ENCODE data around the gene OCRL.
"Not testable (repeated sequence)": the region's sequence is repeated elsewhere in the genome, so short reads cannot be mapped to it uniquely, and the experiment has no call there.

Gene OCRL

DNA sequence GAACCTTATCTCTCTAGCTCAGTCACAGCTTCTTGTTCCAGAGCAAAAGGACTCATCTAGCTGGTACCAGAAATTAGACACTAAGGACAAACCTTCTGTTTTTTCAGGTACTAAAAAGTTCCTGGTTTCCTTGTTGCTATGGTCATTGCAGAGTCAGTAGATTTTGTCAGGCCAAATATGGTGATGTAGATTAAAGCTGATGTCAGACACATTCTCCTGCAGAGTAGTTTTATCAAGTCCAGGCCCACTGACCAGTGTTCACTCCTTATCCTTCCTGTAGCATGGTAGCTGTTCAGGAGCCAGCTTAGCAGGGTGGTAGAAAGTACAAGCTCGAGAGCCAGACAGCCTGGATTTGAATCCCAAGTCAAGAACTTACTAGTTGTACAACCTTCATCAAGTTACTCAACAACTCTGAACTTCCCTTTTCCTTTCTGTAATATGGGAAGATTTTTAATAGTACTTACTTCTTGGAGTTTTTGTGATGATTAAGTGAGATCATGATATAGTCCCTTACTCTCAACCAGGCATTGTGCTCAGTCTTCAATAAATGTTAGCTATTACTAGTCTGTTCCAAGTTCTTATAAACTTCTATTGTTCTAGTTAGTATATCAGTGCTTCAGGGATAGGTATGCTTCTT is 17.9 kb downstream of the OCRL start:
- no peak for FAIRE-seq
- TF ChIP-seq TAF1 (IDR thresholded peaks at IDR 0.05; ENCODE audit: low read depth, low read length) (no peak), POU2F2 (IDR thresholded peaks at IDR 0.05; ENCODE audit: low read depth, low read length) (no peak), POLR2AphosphoS5 (IDR thresholded peaks at IDR 0.05; ENCODE audit: low read depth, low read length) (no peak), PAX5 (IDR thresholded peaks at IDR 0.05; ENCODE audit: insufficient read depth, low read length, severe bottlenecking) (no peak), POLR2A (IDR thresholded peaks at IDR 0.05; ENCODE audit: low read depth, low read length) (no peak), SPI1 (IDR thresholded peaks at IDR 0.05; ENCODE audit: low read depth, low read length) (no peak)
- DNase-seq (ENCODE audit: insufficient read length, low spot score): no peak

DNA sequence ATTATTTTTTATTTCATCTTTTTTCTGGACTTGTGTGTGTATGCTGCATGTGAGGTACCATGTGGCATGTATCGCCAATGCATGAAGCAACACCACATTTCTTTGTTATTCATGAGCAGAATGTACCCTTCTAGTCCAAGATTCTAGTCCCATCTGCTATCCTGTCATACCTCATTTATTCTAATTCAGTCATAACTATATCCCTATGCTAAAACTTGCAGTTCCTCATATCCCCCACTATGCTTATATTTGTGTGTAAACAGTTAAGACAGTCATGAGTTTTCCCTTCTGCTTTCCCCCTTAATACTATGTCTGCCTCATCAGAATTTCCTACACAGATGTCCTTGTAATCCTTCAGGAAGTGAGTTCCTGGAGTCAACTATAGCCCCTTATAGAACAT is 19.7 kb downstream of the OCRL start:
- DNase-seq (ENCODE audit: insufficient read length, low spot score): no peak
- FAIRE-seq: no peak
- TF ChIP-seq POU2F2 (IDR thresholded peaks at IDR 0.05; ENCODE audit: low read depth, low read length): no peak
- TF ChIP-seq POLR2A (IDR thresholded peaks at IDR 0.05; ENCODE audit: low read depth, low read length): no peak
- TF ChIP-seq POLR2AphosphoS5 (IDR thresholded peaks at IDR 0.05; ENCODE audit: low read depth, low read length): no peak

DNA sequence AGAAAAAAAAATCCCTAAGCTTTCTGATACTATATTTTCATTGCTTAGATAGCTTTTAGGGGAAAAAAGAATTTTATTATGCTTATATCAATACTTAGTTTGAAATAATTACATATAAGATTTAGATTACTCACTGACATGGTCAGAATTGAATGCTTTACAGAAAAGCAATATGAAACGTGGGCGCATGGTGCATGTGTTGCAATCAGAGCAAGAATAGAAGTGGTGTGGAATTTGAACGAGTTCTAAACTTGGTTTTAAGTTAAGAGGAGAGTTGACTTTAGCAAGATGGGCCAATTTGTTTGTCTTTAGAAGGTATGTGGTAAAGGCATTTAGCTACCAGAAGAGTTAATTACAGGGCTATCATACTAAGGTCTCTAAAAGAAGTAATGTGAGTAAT is 21.4 kb downstream of the OCRL start:
- TF ChIP-seq TAF1 (IDR thresholded peaks at IDR 0.05; ENCODE audit: low read depth, low read length) (no peak), POLR2A (IDR thresholded peaks at IDR 0.05; ENCODE audit: low read depth, low read length) (no peak), PAX5 (IDR thresholded peaks at IDR 0.05; ENCODE audit: insufficient read depth, low read length, severe bottlenecking) (no peak), POLR2AphosphoS5 (IDR thresholded peaks at IDR 0.05; ENCODE audit: low read depth, low read length) (no peak)
- FAIRE-seq: no peak
- no peak for DNase-seq (ENCODE audit: insufficient read length, low spot score)

DNA sequence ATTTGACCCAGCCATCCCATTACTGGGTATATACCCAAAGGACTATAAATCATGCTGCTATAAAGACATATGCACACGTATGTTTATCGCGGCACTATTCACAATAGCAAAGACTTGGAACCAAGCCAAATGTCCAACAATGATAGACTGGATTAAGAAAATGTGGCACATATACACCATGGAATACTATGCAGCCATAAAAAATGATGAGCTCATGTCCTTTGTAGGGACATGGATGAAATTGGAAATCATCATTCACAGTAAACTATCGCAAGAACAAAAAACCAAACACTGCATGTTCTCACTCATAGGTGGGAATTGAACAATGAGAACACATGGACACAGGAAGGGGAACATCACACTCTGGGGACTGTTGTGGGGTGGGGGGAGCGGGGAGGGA is 24.3 kb downstream of the OCRL start:
- not testable (repeated sequence) for FAIRE-seq; DNase-seq (ENCODE audit: insufficient read length, low spot score)

DNA sequence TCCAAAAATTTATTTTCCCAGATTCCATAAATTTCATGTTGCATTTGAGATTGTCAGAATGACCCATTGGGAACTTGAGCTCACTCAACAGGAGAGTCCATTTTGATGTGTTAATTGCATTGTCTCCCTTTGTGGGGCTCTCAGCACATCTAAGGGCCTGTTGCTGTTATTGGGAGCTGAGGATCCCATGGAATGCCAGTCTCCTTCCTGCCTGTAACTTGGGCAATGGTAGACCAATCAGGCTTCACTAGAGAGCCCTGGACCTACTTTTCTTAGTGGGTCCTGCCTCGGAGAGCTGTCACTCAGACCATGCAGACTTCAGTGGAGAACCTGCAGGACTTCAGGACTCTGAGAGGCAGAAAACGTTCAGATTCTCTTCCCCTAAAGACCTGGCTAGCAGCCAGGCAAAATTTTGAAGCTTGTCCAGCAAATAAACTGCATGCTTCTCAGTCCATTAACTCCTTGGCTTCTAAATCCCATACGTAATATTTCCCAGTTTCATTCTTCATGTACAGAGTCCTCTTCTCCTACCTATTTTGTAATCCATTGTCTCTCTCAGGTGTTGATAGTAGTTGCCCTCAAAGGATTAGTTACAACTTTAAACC is 25.1 kb downstream of the OCRL start:
- no peak for TF ChIP-seq POU2F2 (IDR thresholded peaks at IDR 0.05; ENCODE audit: low read depth, low read length)
- no peak for TF ChIP-seq PAX5 (IDR thresholded peaks at IDR 0.05; ENCODE audit: insufficient read depth, low read length, severe bottlenecking)
- TF ChIP-seq POLR2A (IDR thresholded peaks at IDR 0.05; ENCODE audit: low read depth, low read length): no peak
- TF ChIP-seq POLR2AphosphoS5 (IDR thresholded peaks at IDR 0.05; ENCODE audit: low read depth, low read length): no peak
- no peak for TF ChIP-seq TAF1 (IDR thresholded peaks at IDR 0.05; ENCODE audit: low read depth, low read length)
- no peak for TF ChIP-seq SPI1 (IDR thresholded peaks at IDR 0.05; ENCODE audit: low read depth, low read length)
- FAIRE-seq (no peak), DNase-seq (ENCODE audit: insufficient read length, low spot score) (no peak)

DNA sequence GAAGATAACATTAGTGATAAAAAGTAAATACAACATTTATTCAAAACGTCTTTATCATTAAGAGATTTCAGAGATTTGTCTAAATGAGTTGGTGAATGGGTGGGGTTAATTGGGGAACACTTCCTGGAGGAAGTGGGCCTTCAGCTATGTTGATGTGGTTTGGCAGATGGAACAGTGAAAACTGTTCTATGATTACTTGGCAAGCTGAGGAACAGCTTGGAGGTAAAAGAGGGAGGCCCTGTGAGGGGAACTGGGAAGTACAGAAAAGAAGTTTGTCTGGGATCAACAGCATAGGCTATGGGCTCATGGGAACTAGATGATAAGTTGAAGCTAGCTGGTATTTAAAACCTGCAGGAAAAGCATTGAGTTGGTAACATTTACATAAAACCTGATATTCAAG is 26.0 kb downstream of the OCRL start:
- TF ChIP-seq POLR2AphosphoS5 (IDR thresholded peaks at IDR 0.05; ENCODE audit: low read depth, low read length): no peak
- no peak for TF ChIP-seq PAX5 (IDR thresholded peaks at IDR 0.05; ENCODE audit: insufficient read depth, low read length, severe bottlenecking)
- TF ChIP-seq SPI1 (IDR thresholded peaks at IDR 0.05; ENCODE audit: low read depth, low read length): no peak
- no peak for TF ChIP-seq TAF1 (IDR thresholded peaks at IDR 0.05; ENCODE audit: low read depth, low read length)
- TF ChIP-seq POLR2A (IDR thresholded peaks at IDR 0.05; ENCODE audit: low read depth, low read length): no peak
- TF ChIP-seq POU2F2 (IDR thresholded peaks at IDR 0.05; ENCODE audit: low read depth, low read length): no peak
- no peak for FAIRE-seq
- DNase-seq (ENCODE audit: insufficient read length, low spot score): no peak

DNA sequence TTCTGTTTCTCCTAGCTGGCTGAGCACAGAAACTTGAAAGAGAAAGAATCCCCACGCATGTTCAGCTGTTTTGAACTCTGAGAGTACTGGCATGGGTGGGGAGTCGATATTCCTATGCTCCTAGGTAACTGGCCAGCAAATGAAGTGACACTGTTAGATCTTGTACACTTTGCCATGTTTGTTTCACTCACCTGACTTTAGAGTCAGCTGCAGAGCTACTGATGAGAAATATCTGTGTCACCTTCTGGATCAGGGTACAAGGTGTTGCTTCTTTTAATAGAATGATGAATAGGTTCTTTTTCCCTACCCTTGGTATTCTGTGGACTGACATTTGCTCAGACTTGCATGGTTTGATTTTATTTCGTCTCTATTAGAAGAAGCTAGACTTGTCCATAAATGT is 28.3 kb downstream of the OCRL start:
- TF ChIP-seq TAF1 (IDR thresholded peaks at IDR 0.05; ENCODE audit: low read depth, low read length) (no peak), SPI1 (IDR thresholded peaks at IDR 0.05; ENCODE audit: low read depth, low read length) (no peak), POU2F2 (IDR thresholded peaks at IDR 0.05; ENCODE audit: low read depth, low read length) (no peak), PAX5 (IDR thresholded peaks at IDR 0.05; ENCODE audit: insufficient read depth, low read length, severe bottlenecking) (no peak), POLR2AphosphoS5 (IDR thresholded peaks at IDR 0.05; ENCODE audit: low read depth, low read length) (no peak), POLR2A (IDR thresholded peaks at IDR 0.05; ENCODE audit: low read depth, low read length) (no peak)
- FAIRE-seq: no peak
- DNase-seq (ENCODE audit: insufficient read length, low spot score): no peak

DNA sequence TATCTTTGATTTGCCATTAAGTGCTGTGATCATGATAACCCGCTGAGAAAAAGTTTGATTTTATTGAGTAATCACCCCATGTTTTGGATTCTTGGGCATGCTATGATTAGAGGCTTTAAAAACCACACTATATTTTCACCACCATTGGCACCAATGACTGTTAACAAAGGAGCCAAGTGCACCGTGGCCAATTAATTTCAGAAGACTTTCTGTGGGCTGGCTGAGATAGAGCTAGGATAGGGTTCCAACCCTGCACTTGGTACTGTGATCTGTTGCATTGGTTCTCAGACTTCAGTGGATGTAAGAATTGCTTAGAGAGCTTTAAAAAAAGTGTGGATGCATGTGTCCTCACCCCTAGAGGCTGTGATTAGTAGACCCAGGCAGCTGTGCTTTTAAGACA is 32.4 kb downstream of the OCRL start:
- FAIRE-seq (no peak), DNase-seq (ENCODE audit: insufficient read length, low spot score) (no peak)
- TF ChIP-seq POLR2AphosphoS5 (IDR thresholded peaks at IDR 0.05; ENCODE audit: low read depth, low read length): no peak
- TF ChIP-seq PAX5 (IDR thresholded peaks at IDR 0.05; ENCODE audit: insufficient read depth, low read length, severe bottlenecking): no peak
- TF ChIP-seq POU2F2 (IDR thresholded peaks at IDR 0.05; ENCODE audit: low read depth, low read length): no peak
- no peak for TF ChIP-seq SPI1 (IDR thresholded peaks at IDR 0.05; ENCODE audit: low read depth, low read length)
- TF ChIP-seq TAF1 (IDR thresholded peaks at IDR 0.05; ENCODE audit: low read depth, low read length): no peak
- TF ChIP-seq POLR2A (IDR thresholded peaks at IDR 0.05; ENCODE audit: low read depth, low read length): no peak

DNA sequence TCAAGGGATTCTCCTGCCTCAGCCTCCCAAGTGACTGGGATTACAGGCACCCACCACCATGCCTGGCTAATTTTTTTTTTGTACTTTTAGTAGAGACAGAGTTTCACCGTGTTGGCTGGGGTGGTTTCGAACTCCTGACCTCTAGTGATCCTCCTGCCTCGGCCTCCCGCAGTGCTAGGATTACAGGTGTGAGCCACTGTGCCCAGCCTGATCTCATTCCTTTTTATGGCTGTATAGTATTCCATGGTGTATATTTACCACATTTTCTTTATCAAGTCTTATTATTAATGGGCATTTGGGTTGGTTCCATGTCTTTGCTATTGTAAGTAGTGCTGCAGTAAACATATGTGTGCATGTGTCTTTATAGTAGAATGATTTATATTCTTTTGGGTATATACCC is 33.6 kb downstream of the OCRL start:
- not testable (repeated sequence) for FAIRE-seq; DNase-seq (ENCODE audit: insufficient read length, low spot score)

DNA sequence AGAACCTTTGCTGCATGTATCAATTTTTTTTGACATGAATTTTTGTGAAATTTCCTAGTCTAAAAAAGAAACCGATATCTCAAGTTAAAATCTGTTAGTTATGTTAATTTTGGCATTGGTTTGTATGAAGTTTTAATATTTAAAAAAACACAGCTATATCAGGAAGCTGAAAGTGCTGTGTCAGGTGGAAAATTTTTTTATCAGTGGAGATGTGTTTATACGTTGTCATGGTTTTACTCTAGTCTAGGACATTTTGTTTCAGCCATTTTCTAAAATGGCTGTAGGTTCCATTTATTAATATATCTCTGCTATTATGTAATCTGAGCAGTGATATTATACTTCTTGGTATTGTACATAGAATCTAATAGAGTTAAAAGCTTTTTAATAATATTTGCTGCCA is 34.2 kb downstream of the OCRL start:
- no peak for DNase-seq (ENCODE audit: insufficient read length, low spot score)
- no peak for FAIRE-seq
- TF ChIP-seq SPI1 (IDR thresholded peaks at IDR 0.05; ENCODE audit: low read depth, low read length): no peak
- TF ChIP-seq POLR2A (IDR thresholded peaks at IDR 0.05; ENCODE audit: low read depth, low read length): no peak
- no peak for TF ChIP-seq PAX5 (IDR thresholded peaks at IDR 0.05; ENCODE audit: insufficient read depth, low read length, severe bottlenecking)
- no peak for TF ChIP-seq POU2F2 (IDR thresholded peaks at IDR 0.05; ENCODE audit: low read depth, low read length)
- no peak for TF ChIP-seq POLR2AphosphoS5 (IDR thresholded peaks at IDR 0.05; ENCODE audit: low read depth, low read length)
- TF ChIP-seq TAF1 (IDR thresholded peaks at IDR 0.05; ENCODE audit: low read depth, low read length): no peak

All from GM12891 (cell line).